ENCODE results near the gene RAP1A.

The RAP1A gene

DNA sequence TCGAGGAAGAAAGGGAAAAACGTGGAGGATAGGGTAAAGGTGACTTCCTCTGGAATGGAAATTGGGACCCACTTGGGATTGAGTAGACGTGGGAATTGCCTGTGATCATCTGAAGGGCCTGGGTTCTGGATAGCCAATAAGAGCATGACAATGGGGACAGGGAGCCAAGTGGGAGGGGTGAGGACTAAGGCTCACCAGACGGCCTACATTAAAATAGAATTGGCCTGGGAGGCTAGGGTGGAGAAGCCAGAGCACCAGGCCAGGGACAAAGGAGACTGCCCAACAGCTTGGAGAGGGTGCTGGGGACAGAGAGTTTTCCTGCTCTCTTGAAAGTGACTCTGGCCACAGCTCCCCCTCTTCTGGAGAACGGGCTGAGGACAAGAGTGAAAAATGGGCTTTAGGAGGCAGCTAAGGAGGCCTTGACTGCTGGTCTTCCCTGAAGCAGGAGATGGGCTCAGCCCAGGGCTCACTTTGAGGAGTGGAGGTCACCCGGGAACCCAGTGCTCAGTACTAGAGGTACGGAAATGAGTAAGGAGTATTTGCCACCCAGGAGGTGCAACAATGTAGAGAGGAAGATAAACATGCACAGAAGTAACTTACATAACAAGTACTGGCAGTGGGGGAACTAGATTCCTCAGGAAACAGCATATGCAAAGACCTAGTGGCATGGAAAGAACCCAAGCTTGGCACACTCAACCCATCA is 100.8 kb downstream of the RAP1A start:
- DNase-seq (ENCODE audit: low spot score): no peak

GRCh38 chr1:111720977-111721786 is 101.6 kb downstream of the RAP1A start:
- no peak for DNase-seq (ENCODE audit: low spot score)

DNA sequence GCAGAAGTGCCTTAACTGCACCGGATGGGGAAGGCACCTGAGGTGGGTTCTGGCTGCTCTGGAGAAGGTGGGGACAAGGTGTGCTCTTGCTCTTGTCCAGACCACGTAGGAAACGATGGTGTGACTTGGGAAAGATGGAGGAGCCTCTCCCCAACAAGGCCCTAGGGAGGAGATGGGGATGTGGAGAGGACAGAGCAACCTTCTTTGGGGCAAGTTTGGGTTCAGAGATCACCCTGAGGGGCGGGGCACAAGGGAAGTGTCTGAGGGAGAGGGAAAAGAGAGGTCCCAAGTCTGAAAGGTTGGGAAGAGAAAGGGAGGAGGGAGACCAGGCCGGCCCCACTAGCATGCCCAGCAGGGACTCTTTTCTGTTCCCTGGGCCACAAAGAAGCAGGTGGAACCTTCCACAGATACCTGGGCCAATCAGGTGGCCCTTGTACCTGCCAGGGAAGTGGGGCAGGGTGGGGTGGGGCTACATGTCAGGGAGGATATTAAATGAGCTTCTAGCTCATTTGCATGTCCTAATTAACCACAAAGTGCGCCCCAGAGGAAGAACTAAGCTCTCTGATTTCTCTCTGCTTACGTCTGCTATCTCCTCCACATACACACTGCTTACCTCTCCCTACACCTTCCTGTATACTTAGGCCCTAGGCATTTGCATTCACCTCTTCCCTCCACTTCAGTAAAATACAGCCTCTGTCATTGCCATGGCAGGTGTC is 103.7 kb downstream of the RAP1A start:
- DNase-seq (ENCODE audit: low spot score): no peak

GRCh38 chr1:111723871-111724270 is 104.3 kb downstream of the RAP1A start:
- no peak for DNase-seq (ENCODE audit: low spot score)

DNA sequence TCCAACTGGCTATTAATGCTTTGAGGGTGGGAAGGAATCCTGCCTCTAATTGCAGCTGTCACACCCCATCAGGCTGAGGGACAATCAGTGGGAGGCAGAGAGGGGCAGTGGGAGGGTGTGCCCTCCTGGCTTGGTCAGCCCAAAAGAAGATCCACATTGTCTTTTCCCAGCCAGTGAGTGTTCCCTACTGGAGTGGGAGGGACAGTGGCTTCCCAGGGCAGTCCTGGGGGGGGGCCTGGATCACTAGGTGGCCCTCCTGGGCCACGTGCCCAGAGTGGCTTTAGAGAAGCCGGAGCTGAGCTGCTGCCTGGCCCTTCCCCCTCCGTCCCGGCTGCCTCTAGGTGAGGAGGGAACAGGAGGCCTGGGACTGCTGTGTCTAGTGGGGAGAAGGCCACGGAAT is 105.6 kb downstream of the RAP1A start:
- peak; percentile 12 for DNase-seq (ENCODE audit: low spot score)

DNA sequence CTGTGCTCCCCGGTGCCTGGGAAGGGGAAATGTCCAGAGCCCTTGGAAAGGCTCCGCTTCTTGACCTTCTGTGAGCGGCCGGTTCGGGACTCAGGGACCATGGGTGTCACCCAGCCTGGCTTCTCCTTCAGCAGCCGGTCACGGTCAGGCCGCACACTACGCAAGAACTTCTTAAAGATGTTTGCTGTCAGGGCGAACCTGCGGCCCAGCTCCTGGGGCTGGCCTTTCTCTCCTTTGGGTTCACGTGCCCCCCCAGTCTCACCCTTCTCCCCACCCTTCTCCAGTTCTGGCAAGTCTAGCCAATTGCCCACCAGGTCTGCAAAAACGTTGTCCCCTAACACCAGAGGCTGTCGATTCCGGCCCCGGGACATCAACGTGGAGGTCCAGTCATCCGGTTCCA is 107.5 kb downstream of the RAP1A start:
- no peak for DNase-seq (ENCODE audit: low spot score)

- no peak for DNase-seq (ENCODE audit: low spot score)
Measured at GRCh38 chr1:111729271-111729921, 109.8 kb downstream of the RAP1A start.

DNA sequence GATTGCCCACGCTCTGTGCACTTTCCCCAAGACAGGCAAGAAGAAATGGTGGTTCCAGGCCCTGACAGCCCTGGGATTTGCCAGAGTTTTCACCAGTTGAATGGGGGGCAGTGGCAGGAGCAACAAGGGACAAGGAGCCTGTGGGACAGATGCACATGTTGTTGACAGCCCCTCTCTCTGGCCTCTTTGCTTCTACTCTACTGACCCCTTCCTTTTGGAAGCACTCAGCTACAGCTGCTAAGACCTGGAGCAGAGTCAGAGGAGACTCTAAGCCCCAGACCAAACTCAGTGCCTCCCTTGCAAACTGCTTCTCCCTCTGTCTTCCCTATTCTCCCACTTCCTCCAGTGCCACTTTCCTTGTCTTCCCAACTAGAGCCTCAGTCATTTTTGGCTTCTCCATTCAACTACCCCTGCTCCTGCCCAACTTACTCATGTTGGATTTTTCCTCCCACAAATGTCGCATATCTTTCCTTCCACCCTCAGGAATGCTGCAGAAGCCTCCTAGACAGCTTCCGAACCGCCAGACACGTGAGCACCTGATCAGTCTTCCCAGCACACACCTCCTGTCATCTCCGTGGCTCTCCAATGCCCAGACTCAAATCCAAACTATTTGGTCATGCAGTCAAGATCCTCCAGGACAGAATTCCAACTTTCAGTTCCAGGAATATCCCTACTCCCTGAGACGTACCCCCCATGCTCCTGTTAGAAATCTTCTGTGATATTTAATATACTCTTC is 110.5 kb downstream of the RAP1A start:
- DNase-seq (ENCODE audit: low spot score): no peak

- no peak for DNase-seq (ENCODE audit: low spot score)
Measured at GRCh38 chr1:111730706-111731105, 111.1 kb downstream of the RAP1A start.

GRCh38 chr1:111731956-111732355 is 112.4 kb downstream of the RAP1A start:
- DNase-seq (ENCODE audit: low spot score): no peak

DNA sequence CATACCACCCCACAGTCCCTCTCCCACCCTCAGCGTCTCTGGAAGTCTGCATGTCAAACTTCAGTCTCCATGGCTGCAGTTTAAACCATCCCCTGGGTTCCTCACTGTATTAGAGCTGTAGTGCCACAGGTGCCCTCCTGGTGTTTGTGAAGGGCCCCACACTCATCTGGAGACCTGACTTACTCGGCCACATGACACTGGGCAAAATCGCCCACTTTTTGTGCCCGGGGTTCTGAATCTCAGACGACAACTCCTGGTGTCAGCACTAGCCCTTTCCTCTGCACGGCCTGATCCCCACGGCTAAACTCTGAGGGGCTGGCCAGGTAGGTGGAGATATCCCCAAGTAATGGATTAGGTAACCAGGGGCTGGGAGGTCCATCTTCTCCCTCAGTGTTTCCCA is 113.1 kb downstream of the RAP1A start:
- DNase-seq (ENCODE audit: low spot score): no peak

DNA sequence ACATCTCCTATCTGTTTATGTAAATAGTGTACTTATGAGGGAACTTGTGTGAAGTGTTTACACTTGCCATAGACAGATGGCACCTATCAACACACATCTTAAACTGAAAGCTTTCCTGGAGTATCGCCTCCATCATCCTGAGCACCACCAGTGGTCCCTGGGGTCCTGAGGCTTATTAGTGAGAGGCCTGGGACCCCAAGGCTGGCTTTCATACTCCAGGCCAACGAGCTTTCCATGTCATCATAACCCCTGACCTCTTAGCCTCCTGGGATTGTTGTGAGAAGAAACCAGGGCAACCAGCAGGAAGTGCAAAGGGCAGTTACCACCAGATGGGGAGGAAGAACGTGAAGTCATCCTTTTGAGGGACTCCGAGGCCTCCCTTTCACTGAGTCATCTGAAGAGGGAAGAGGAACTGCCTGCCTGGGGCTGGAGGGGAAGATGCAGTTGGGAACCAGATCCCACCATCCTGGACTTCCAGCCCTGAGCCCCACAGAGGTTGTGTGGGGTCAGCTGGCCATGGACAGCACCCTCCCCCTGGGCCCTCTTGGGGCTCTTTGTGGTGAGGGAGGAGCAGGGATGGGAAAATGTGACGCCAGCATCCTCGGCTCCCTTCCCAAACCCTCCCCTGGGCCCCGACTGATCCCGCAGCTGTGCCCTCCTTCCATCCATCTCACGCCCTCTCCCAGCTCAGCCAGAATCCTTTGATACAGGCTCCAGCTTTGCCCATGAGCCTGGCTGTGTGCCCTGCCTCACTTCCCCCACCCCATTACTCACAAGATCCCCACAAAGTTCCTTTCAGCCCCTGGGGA is 113.8 kb downstream of the RAP1A start:
- peak; percentile 61 for DNase-seq (ENCODE audit: low spot score)

DNA sequence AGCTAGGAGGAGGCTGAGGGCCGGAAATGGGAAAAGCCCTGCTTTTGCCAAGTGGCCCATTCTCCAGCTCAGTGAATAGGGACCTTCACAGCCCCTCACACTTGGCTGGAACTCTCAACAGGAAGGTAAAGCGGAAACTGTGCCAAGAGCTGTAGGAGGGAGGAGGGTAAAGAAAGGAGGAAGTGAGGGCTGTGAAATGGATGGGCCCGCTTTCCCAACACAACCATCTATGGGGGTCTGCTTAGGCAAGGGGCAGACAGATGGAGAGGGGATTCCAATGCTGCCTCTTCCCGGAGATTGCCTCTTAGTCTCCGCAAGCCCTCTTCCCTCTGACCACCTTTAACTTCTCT is 114.4 kb downstream of the RAP1A start:
- DNase-seq (ENCODE audit: low spot score): peak; percentile 35

- no peak for DNase-seq (ENCODE audit: low spot score)
Measured at GRCh38 chr1:111734426-111734825, 114.8 kb downstream of the RAP1A start.

DNA sequence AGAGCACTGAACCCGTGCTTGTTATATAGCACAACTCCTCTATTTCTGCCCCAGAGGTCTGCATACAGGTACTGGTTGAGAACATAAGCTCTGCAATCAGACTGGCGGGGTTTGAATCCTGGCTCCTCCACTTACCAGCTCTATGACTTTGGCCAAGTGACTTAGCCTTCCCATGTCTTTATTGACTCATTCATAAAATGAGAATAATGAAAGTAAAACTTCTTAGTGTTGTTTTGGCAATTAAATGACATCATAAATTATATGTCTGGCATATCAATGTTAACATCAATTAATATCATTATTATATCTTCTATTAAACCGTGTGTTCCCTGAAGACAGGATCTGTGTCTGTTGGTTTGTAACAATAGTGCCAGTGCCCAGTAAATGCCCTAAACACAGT is 115.3 kb downstream of the RAP1A start:
- no peak for DNase-seq (ENCODE audit: low spot score)

GRCh38 chr1:111735321-111735720 is 115.7 kb downstream of the RAP1A start:
- DNase-seq (ENCODE audit: low spot score): no peak

- peak; percentile 11 for DNase-seq (ENCODE audit: low spot score)
Measured at GRCh38 chr1:111735858-111736544, 116.4 kb downstream of the RAP1A start.

GRCh38 chr1:111736548-111737215 is 117.1 kb downstream of the RAP1A start:
- DNase-seq (ENCODE audit: low spot score): peak; percentile 91

- DNase-seq (ENCODE audit: low spot score): peak; percentile 22
Measured at GRCh38 chr1:111737216-111738132, 117.9 kb downstream of the RAP1A start.
